H9 (cell line): ENCODE results near the gene TEKT5. TPM values are rescaled to one million over a fixed set of nuclear protein-coding genes. Genes with fewer than 3 reads are reported as not detected.

ENCODE experiments used
- DNase-seq: peaks from one replicate; pipeline ENCODE4 v3.0.0-alpha.2; 2017
- H2AFZ ChIP-seq: one replicate; pipeline ENCODE4 v1.6.1; 2013; ENCODE audit warnings: mild to moderate bottlenecking, low read length, control low read depth, moderate library complexity
- H2AK5ac ChIP-seq: 2 replicates; pipeline ENCODE4 v1.6.1; 2013; ENCODE audit warnings: low read length, control low read depth, mixed read lengths; ENCODE audit not compliant: insufficient read length
- H2BK120ac ChIP-seq: one replicate; pipeline ENCODE4 v1.6.1; 2013; ENCODE audit warnings: low read depth, mild to moderate bottlenecking, low read length, control low read depth, inconsistent platforms; ENCODE audit not compliant: poor library complexity, severe bottlenecking
- H2BK12ac ChIP-seq: 2 replicates; pipeline ENCODE4 v1.6.1; 2013; ENCODE audit warnings: low read length, control low read depth, mixed read lengths, low read depth; ENCODE audit not compliant: insufficient read length
- H2BK15ac ChIP-seq: 2 replicates; pipeline ENCODE4 v1.6.1; 2013; ENCODE audit warnings: low read depth, low read length, control low read depth
- H2BK20ac ChIP-seq: one replicate; pipeline ENCODE4 v1.6.1; 2013; ENCODE audit warnings: low read depth, mild to moderate bottlenecking, low read length, control low read depth, inconsistent platforms; ENCODE audit not compliant: poor library complexity, severe bottlenecking
- H2BK5ac ChIP-seq: 2 replicates; pipeline ENCODE4 v1.6.1; 2013; ENCODE audit warnings: low read length, control low read depth, mixed read lengths; ENCODE audit not compliant: insufficient read length
- H3K14ac ChIP-seq: 2 replicates; pipeline ENCODE4 v1.6.1; 2013; ENCODE audit warnings: low read length, control low read depth; ENCODE audit not compliant: insufficient read depth
- H3K18ac ChIP-seq: 2 replicates; pipeline ENCODE4 v1.6.1; 2013; ENCODE audit warnings: low read depth, mild to moderate bottlenecking, mixed read lengths, low read length, control low read depth; ENCODE audit not compliant: insufficient read length
- H3K23ac ChIP-seq: 2 replicates; pipeline ENCODE4 v1.6.1; 2013; ENCODE audit warnings: low read length, control low read depth, mixed read lengths, low read depth; ENCODE audit not compliant: insufficient read length
- H3K23me2 ChIP-seq: 2 replicates; pipeline ENCODE4 v1.6.1; 2013; ENCODE audit warnings: low read depth, mild to moderate bottlenecking, mixed read lengths, low read length, control low read depth; ENCODE audit not compliant: insufficient read length, poor library complexity, severe bottlenecking
- H3K27ac ChIP-seq: 2 replicates; pipeline ENCODE4 v1.5.1; 2013; ENCODE audit warnings: low read length, control low read depth, mixed read lengths, low read depth; ENCODE audit not compliant: insufficient read length
- H3K27me3 ChIP-seq: 2 replicates; pipeline ENCODE4 v1.6.1; 2013; ENCODE audit warnings: low read length, control low read depth, inconsistent platforms; ENCODE audit not compliant: insufficient read depth
- H3K4ac ChIP-seq: 2 replicates; pipeline ENCODE4 v1.6.1; 2013; ENCODE audit warnings: low read depth, mild to moderate bottlenecking, control low read depth, inconsistent platforms, low read length, moderate library complexity
- H3K4me1 ChIP-seq: 2 replicates; pipeline ENCODE4 v1.6.1; 2013; ENCODE audit warnings: low read length, control low read depth, inconsistent platforms; ENCODE audit not compliant: insufficient read depth
- H3K4me2 ChIP-seq: 2 replicates; pipeline ENCODE4 v1.6.1; 2013; ENCODE audit warnings: low read length, control low read depth, mixed read lengths; ENCODE audit not compliant: insufficient read length, insufficient read depth
- H3K56ac ChIP-seq: 2 replicates; pipeline ENCODE4 v1.6.1; 2013; ENCODE audit warnings: low read depth, mild to moderate bottlenecking, mixed read lengths, low read length, control low read depth; ENCODE audit not compliant: insufficient read length
- H3K79me1 ChIP-seq: 2 replicates; pipeline ENCODE4 v1.6.1; 2013; ENCODE audit warnings: low read depth, mild to moderate bottlenecking, moderate library complexity, low read length, control low read depth, inconsistent platforms; ENCODE audit not compliant: insufficient read depth, poor library complexity, severe bottlenecking
- H3K79me2 ChIP-seq: 2 replicates; pipeline ENCODE4 v1.6.1; 2013; ENCODE audit warnings: low read length, control low read depth, inconsistent platforms; ENCODE audit not compliant: insufficient read depth
- H3K9ac ChIP-seq: 2 replicates; pipeline ENCODE4 v1.6.1; 2013; ENCODE audit warnings: low read length, control low read depth, mixed read lengths; ENCODE audit not compliant: insufficient read length; ENCODE audit errors: extremely low read depth
- H3K9me3 ChIP-seq: one replicate; pipeline ENCODE4 v1.6.1; 2013; ENCODE audit warnings: low read depth, low read length, inconsistent platforms; ENCODE audit not compliant: control insufficient read depth
- H3T11ph ChIP-seq: one replicate; pipeline ENCODE4 v1.6.1; 2013; ENCODE audit warnings: mild to moderate bottlenecking, low read length, control low read depth, inconsistent platforms
- H4K20me1 ChIP-seq: one replicate; pipeline ENCODE4 v1.6.1; 2013; ENCODE audit not compliant: control insufficient read depth, insufficient read length, insufficient read depth
- H4K5ac ChIP-seq: 2 replicates; pipeline ENCODE4 v1.6.1; 2013; ENCODE audit warnings: low read depth, mild to moderate bottlenecking, mixed read lengths, low read length, control low read depth; ENCODE audit not compliant: insufficient read length
- H4K8ac ChIP-seq: replicated peaks from 2 replicates; pipeline ENCODE4 v1.6.1; 2013; ENCODE audit warnings: low read length, control low read depth, mixed read lengths, low read depth; ENCODE audit not compliant: insufficient read length
- H4K91ac ChIP-seq: 2 replicates; pipeline ENCODE4 v1.6.1; 2013; ENCODE audit warnings: low read depth, mild to moderate bottlenecking, moderate library complexity, mixed read lengths, low read length, control low read depth; ENCODE audit not compliant: insufficient read length
- H3K27ac Mint-ChIP-seq, 3 experiments: 2 replicates in 2 of 3; 3 replicates in 1 of 3; pipeline ENCODE4 v1.8.0; 2020 to 2021; ENCODE audit warnings: mixed read lengths in 3 of 3, mild to moderate bottlenecking in 1 of 3, moderate library complexity in 1 of 3
- H3K27me3 Mint-ChIP-seq: 2 replicates; pipeline ENCODE4 v1.8.0; 2021; ENCODE audit warnings: low read depth, mild to moderate bottlenecking, moderate library complexity, mixed read lengths
- H3K36me3 Mint-ChIP-seq, 3 experiments: 2 replicates in 2 of 3; 3 replicates in 1 of 3; pipeline ENCODE4 v1.8.0; 2020 to 2021; ENCODE audit warnings: low read depth in 3 of 3, mixed read lengths in 3 of 3; ENCODE audit not compliant: insufficient read depth in 1 of 3
- H3K4me1 Mint-ChIP-seq, 2 experiments: 2 replicates each; pipeline ENCODE4 v1.8.0; 2020; ENCODE audit warnings: mixed read lengths in 2 of 2
- H3K4me3 Mint-ChIP-seq, 2 experiments: 2 replicates in 1 of 2; 3 replicates in 1 of 2; pipeline ENCODE4 v1.8.0; 2020 to 2021; ENCODE audit warnings: mild to moderate bottlenecking in 2 of 2, mixed read lengths in 2 of 2, moderate library complexity in 1 of 2
- H3K9me3 Mint-ChIP-seq, 2 experiments: 2 replicates in 1 of 2; 3 replicates in 1 of 2; pipeline ENCODE4 v1.8.0; 2020; ENCODE audit warnings: mild to moderate bottlenecking in 2 of 2, mixed read lengths in 2 of 2, moderate library complexity in 1 of 2
- WGBS: extraction: QIAGEN DNeasy Blood & Tissue Kit; methylation state at CpG from one replicate; pipeline ENCODE4 v1.1.7; 2013; ENCODE audit warnings: missing lambda C conversion rate, low lambda C conversion rate, mixed read lengths; ENCODE audit not compliant: insufficient read length; ENCODE audit errors: extremely low coverage; 5-methylcytosine and 5-hydroxymethylcytosine counted together
- total RNA-seq: library from RNA; stranded (reverse); gene quantifications from 2 replicates; pipeline ENCODE4 v1.2.1, GENCODE V29; 2021
- TF ChIP-seq, protein P1 (sequence below): fragments of 200-600 bp; sonication (generic); conservative IDR thresholded peaks from 3 replicates; pipeline ENCODE4 v1.8.0; 2021; ENCODE audit warnings: antibody characterized with exemption, mild to moderate bottlenecking

TEKT5 gene
- total RNA-seq, 1 experiment from 2014 or later, result 0.31 TPM

DNA sequence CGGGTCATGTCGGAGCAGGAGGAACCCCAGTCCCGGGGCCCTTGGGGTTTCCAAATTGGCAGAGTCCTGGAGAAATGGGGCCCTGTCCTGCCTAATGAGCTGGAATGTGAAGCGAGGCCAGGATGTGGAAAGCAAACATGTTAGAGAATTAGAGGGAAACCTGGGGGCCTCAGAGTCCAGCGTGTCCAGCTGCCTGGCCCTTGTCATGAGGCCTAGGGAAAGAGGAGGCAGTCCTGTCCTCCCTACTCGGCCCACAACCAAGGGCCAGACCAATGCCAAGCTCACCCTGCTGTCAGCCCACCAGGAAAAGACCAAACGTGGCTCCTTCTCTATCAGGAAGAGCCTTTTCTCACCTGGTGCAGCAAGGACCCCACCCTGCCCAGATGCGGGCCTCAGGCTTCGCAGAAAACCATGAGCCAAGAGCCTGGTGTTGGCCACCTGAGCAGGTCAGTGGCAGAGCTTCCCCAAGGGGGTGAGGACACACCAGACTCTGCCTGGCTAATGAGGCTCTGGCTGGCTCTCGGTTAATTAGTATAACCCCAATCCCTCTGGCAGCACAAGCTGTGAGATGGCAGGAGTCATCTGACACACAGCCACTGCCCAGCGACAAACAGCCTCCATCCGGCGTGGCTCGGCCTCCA lies 10.1 kb downstream of the TEKT5 start:
- no peak overlapping the region for H2AK5ac ChIP-seq
- no peak overlapping the region for H4K91ac ChIP-seq
- H3K4ac ChIP-seq, result no peak overlapping the region
- no peak overlapping the region for H4K5ac ChIP-seq
- Mint-ChIP-seq H3K4me3 (no peak overlapping the region), H3K4me1 (peaks cover 5 to 14% of the 10 kb centered on the region in 2 experiments), H3K27ac (no peak overlapping the region), H3K36me3 (no peaks in the 10 kb centered on the region), H3K27me3 (peaks cover 7% of the 10 kb centered on the region), H3K9me3 (no peaks in the 10 kb centered on the region; a peak in 1 of 5 replicates)
- H2BK15ac ChIP-seq, result no peak overlapping the region
- H3K4me2 ChIP-seq, result no peak overlapping the region
- no peaks in the 10 kb centered on the region for H3K23me2 ChIP-seq
- no peak overlapping the region for H2BK12ac ChIP-seq
- H3T11ph ChIP-seq, result no peak overlapping the region
- no peak overlapping the region for H2BK5ac ChIP-seq
- H4K20me1 ChIP-seq, result no peaks in the 10 kb centered on the region
- H3K14ac ChIP-seq, result no peak overlapping the region
- no peaks in the 10 kb centered on the region for H3K27me3 ChIP-seq
- H3K79me1 ChIP-seq, result no peaks in the 10 kb centered on the region
- no peaks in the 10 kb centered on the region for H3K4me1 ChIP-seq
- H2BK20ac ChIP-seq, result no peak overlapping the region
- H3K79me2 ChIP-seq, result no peaks in the 10 kb centered on the region
- H3K9ac ChIP-seq, result no peak overlapping the region
- H3K23ac ChIP-seq, result no peak overlapping the region
- no peak overlapping the region for H3K27ac ChIP-seq
- no peak overlapping the region for H2BK120ac ChIP-seq
- no peaks in the 10 kb centered on the region for H3K9me3 ChIP-seq
- H2AFZ ChIP-seq, result no peak overlapping the region
- no CpG with 5 or more reads among the region's 14 CpGs for WGBS
- no peak overlapping the region for H3K56ac ChIP-seq
- no peak overlapping the region for H4K8ac ChIP-seq
- H3K18ac ChIP-seq, result no peak overlapping the region
- TF ChIP-seq, protein P1, sequence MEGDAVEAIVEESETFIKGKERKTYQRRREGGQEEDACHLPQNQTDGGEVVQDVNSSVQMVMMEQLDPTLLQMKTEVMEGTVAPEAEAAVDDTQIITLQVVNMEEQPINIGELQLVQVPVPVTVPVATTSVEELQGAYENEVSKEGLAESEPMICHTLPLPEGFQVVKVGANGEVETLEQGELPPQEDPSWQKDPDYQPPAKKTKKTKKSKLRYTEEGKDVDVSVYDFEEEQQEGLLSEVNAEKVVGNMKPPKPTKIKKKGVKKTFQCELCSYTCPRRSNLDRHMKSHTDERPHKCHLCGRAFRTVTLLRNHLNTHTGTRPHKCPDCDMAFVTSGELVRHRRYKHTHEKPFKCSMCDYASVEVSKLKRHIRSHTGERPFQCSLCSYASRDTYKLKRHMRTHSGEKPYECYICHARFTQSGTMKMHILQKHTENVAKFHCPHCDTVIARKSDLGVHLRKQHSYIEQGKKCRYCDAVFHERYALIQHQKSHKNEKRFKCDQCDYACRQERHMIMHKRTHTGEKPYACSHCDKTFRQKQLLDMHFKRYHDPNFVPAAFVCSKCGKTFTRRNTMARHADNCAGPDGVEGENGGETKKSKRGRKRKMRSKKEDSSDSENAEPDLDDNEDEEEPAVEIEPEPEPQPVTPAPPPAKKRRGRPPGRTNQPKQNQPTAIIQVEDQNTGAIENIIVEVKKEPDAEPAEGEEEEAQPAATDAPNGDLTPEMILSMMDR, result no peak
- no peak for DNase-seq
